H9 (cell line): ENCODE results near the gene CGB8. TPM values are rescaled to one million over a fixed set of nuclear protein-coding genes. Genes with fewer than 3 reads are reported as not detected.

Source experiments
- DNase-seq: peaks from one replicate; pipeline ENCODE4 v3.0.0-alpha.2; 2017
- H2AFZ ChIP-seq: one replicate; pipeline ENCODE4 v1.6.1; 2013; ENCODE audit warnings: mild to moderate bottlenecking, low read length, control low read depth, moderate library complexity
- H2AK5ac ChIP-seq: 2 replicates; pipeline ENCODE4 v1.6.1; 2013; ENCODE audit warnings: low read length, control low read depth, mixed read lengths; ENCODE audit not compliant: insufficient read length
- H2BK120ac ChIP-seq: one replicate; pipeline ENCODE4 v1.6.1; 2013; ENCODE audit warnings: low read depth, mild to moderate bottlenecking, low read length, control low read depth, inconsistent platforms; ENCODE audit not compliant: poor library complexity, severe bottlenecking
- H2BK12ac ChIP-seq: 2 replicates; pipeline ENCODE4 v1.6.1; 2013; ENCODE audit warnings: low read length, control low read depth, mixed read lengths, low read depth; ENCODE audit not compliant: insufficient read length
- H2BK15ac ChIP-seq: 2 replicates; pipeline ENCODE4 v1.6.1; 2013; ENCODE audit warnings: low read depth, low read length, control low read depth
- H2BK20ac ChIP-seq: one replicate; pipeline ENCODE4 v1.6.1; 2013; ENCODE audit warnings: low read depth, mild to moderate bottlenecking, low read length, control low read depth, inconsistent platforms; ENCODE audit not compliant: poor library complexity, severe bottlenecking
- H2BK5ac ChIP-seq: 2 replicates; pipeline ENCODE4 v1.6.1; 2013; ENCODE audit warnings: low read length, control low read depth, mixed read lengths; ENCODE audit not compliant: insufficient read length
- H3K14ac ChIP-seq: 2 replicates; pipeline ENCODE4 v1.6.1; 2013; ENCODE audit warnings: low read length, control low read depth; ENCODE audit not compliant: insufficient read depth
- H3K18ac ChIP-seq: 2 replicates; pipeline ENCODE4 v1.6.1; 2013; ENCODE audit warnings: low read depth, mild to moderate bottlenecking, mixed read lengths, low read length, control low read depth; ENCODE audit not compliant: insufficient read length
- H3K23ac ChIP-seq: 2 replicates; pipeline ENCODE4 v1.6.1; 2013; ENCODE audit warnings: low read length, control low read depth, mixed read lengths, low read depth; ENCODE audit not compliant: insufficient read length
- H3K23me2 ChIP-seq: 2 replicates; pipeline ENCODE4 v1.6.1; 2013; ENCODE audit warnings: low read depth, mild to moderate bottlenecking, mixed read lengths, low read length, control low read depth; ENCODE audit not compliant: insufficient read length, poor library complexity, severe bottlenecking
- H3K27ac ChIP-seq: 2 replicates; pipeline ENCODE4 v1.5.1; 2013; ENCODE audit warnings: low read length, control low read depth, mixed read lengths, low read depth; ENCODE audit not compliant: insufficient read length
- H3K27me3 ChIP-seq: 2 replicates; pipeline ENCODE4 v1.6.1; 2013; ENCODE audit warnings: low read length, control low read depth, inconsistent platforms; ENCODE audit not compliant: insufficient read depth
- H3K4ac ChIP-seq: 2 replicates; pipeline ENCODE4 v1.6.1; 2013; ENCODE audit warnings: low read depth, mild to moderate bottlenecking, control low read depth, inconsistent platforms, low read length, moderate library complexity
- H3K4me1 ChIP-seq: 2 replicates; pipeline ENCODE4 v1.6.1; 2013; ENCODE audit warnings: low read length, control low read depth, inconsistent platforms; ENCODE audit not compliant: insufficient read depth
- H3K4me2 ChIP-seq: 2 replicates; pipeline ENCODE4 v1.6.1; 2013; ENCODE audit warnings: low read length, control low read depth, mixed read lengths; ENCODE audit not compliant: insufficient read length, insufficient read depth
- H3K56ac ChIP-seq: 2 replicates; pipeline ENCODE4 v1.6.1; 2013; ENCODE audit warnings: low read depth, mild to moderate bottlenecking, mixed read lengths, low read length, control low read depth; ENCODE audit not compliant: insufficient read length
- H3K79me1 ChIP-seq: 2 replicates; pipeline ENCODE4 v1.6.1; 2013; ENCODE audit warnings: low read depth, mild to moderate bottlenecking, moderate library complexity, low read length, control low read depth, inconsistent platforms; ENCODE audit not compliant: insufficient read depth, poor library complexity, severe bottlenecking
- H3K79me2 ChIP-seq: 2 replicates; pipeline ENCODE4 v1.6.1; 2013; ENCODE audit warnings: low read length, control low read depth, inconsistent platforms; ENCODE audit not compliant: insufficient read depth
- H3K9ac ChIP-seq: 2 replicates; pipeline ENCODE4 v1.6.1; 2013; ENCODE audit warnings: low read length, control low read depth, mixed read lengths; ENCODE audit not compliant: insufficient read length; ENCODE audit errors: extremely low read depth
- H3K9me3 ChIP-seq: one replicate; pipeline ENCODE4 v1.6.1; 2013; ENCODE audit warnings: low read depth, low read length, inconsistent platforms; ENCODE audit not compliant: control insufficient read depth
- H3T11ph ChIP-seq: one replicate; pipeline ENCODE4 v1.6.1; 2013; ENCODE audit warnings: mild to moderate bottlenecking, low read length, control low read depth, inconsistent platforms
- H4K20me1 ChIP-seq: one replicate; pipeline ENCODE4 v1.6.1; 2013; ENCODE audit not compliant: control insufficient read depth, insufficient read length, insufficient read depth
- H4K5ac ChIP-seq: 2 replicates; pipeline ENCODE4 v1.6.1; 2013; ENCODE audit warnings: low read depth, mild to moderate bottlenecking, mixed read lengths, low read length, control low read depth; ENCODE audit not compliant: insufficient read length
- H4K8ac ChIP-seq: replicated peaks from 2 replicates; pipeline ENCODE4 v1.6.1; 2013; ENCODE audit warnings: low read length, control low read depth, mixed read lengths, low read depth; ENCODE audit not compliant: insufficient read length
- H4K91ac ChIP-seq: 2 replicates; pipeline ENCODE4 v1.6.1; 2013; ENCODE audit warnings: low read depth, mild to moderate bottlenecking, moderate library complexity, mixed read lengths, low read length, control low read depth; ENCODE audit not compliant: insufficient read length
- H3K27ac Mint-ChIP-seq, 3 experiments: 2 replicates in 2 of 3; 3 replicates in 1 of 3; pipeline ENCODE4 v1.8.0; 2020 to 2021; ENCODE audit warnings: mixed read lengths in 3 of 3, mild to moderate bottlenecking in 1 of 3, moderate library complexity in 1 of 3
- H3K27me3 Mint-ChIP-seq: 2 replicates; pipeline ENCODE4 v1.8.0; 2021; ENCODE audit warnings: low read depth, mild to moderate bottlenecking, moderate library complexity, mixed read lengths
- H3K36me3 Mint-ChIP-seq, 3 experiments: 2 replicates in 2 of 3; 3 replicates in 1 of 3; pipeline ENCODE4 v1.8.0; 2020 to 2021; ENCODE audit warnings: low read depth in 3 of 3, mixed read lengths in 3 of 3; ENCODE audit not compliant: insufficient read depth in 1 of 3
- H3K4me1 Mint-ChIP-seq, 2 experiments: 2 replicates each; pipeline ENCODE4 v1.8.0; 2020; ENCODE audit warnings: mixed read lengths in 2 of 2
- H3K4me3 Mint-ChIP-seq, 2 experiments: 2 replicates in 1 of 2; 3 replicates in 1 of 2; pipeline ENCODE4 v1.8.0; 2020 to 2021; ENCODE audit warnings: mild to moderate bottlenecking in 2 of 2, mixed read lengths in 2 of 2, moderate library complexity in 1 of 2
- H3K9me3 Mint-ChIP-seq, 2 experiments: 2 replicates in 1 of 2; 3 replicates in 1 of 2; pipeline ENCODE4 v1.8.0; 2020; ENCODE audit warnings: mild to moderate bottlenecking in 2 of 2, mixed read lengths in 2 of 2, moderate library complexity in 1 of 2
- CTCF ChIP-seq: fragments of 200-600 bp; sonication (generic); conservative IDR thresholded peaks from 3 replicates; pipeline ENCODE4 v1.8.0; 2021; ENCODE audit warnings: antibody characterized with exemption, mild to moderate bottlenecking
- WGBS: extraction: QIAGEN DNeasy Blood & Tissue Kit; methylation state at CpG from one replicate; pipeline ENCODE4 v1.1.7; 2013; ENCODE audit warnings: missing lambda C conversion rate, low lambda C conversion rate, mixed read lengths; ENCODE audit not compliant: insufficient read length; ENCODE audit errors: extremely low coverage; 5-methylcytosine and 5-hydroxymethylcytosine counted together
- total RNA-seq: library from RNA; stranded (reverse); gene quantifications from 2 replicates; pipeline ENCODE4 v1.2.1, GENCODE V29; 2021

Gene CGB8
- total RNA-seq, 1 experiment from 2014 or later, result not detected

DNA sequence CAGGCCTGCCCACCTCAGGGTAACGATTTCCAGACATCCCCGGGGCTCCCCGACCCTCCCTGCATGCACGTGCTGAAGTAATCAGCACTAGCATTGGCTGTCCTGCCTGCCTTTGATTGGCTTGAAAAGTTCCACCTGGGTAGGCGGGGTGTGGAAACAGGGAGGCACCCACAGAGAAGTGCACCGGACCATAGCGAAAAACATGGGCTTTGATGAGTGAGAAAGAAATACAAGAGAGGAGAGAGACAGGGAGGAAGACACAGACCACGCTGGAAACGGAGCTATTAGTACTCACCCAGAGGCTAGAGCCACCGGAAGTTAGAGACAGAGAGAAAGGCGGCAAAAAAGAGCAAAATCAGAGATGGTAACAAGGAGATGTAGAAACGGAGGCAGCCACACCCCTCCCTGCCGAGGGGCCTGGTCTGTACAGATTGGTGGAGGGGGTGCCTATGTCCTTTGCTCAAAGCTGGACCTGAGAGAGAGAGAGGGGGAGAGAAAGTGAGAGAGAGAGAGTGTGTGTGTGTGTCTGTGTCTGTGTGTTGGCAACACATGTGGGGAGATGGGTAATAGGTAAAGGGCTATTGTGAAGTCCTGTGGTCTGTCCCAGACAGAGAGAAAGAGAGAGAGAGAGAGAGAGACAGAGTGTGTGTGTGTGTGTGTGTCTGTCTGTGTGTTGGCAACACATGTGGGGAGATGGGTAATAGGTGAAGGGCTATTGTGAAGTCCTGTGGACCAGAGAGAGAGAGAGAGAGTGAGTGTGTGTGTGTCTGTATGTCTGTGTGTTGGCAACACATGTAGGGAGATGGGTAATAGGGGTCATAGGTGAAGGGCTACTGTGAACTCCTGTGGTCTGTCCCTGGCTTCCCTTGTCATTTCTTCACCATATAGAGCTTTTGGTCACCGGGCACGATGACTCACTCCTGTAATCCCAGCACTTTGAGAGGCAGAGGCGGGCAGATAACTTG lies 27.7 kb downstream of the CGB8 start:
- Histone ChIP-seq H2AFZ (no peak overlapping the region), H3K9ac (no peak overlapping the region), H3K23ac (no peak overlapping the region), H3K14ac (no peak overlapping the region), H3K9me3 (no peaks in the 10 kb centered on the region), H3K27ac (no peak overlapping the region), H3K79me1 (no peaks in the 10 kb centered on the region), H3K4ac (no peak overlapping the region), H4K20me1 (no peaks in the 10 kb centered on the region), H3K4me1 (peaks cover 4% of the 10 kb centered on the region; the same call in 1 of the 2 replicates), H2BK120ac (peak overlapping the region; percentile 5), H2BK5ac (no peak overlapping the region), H4K91ac (no peak overlapping the region), H3K56ac (no peak overlapping the region), H3K27me3 (no peaks in the 10 kb centered on the region; the same call in 1 of the 2 replicates), H3K18ac (no peak overlapping the region), H3T11ph (no peak overlapping the region), H3K79me2 (no peaks in the 10 kb centered on the region), H2AK5ac (no peak overlapping the region), H4K5ac (no peak overlapping the region), H2BK15ac (no peak overlapping the region), H3K23me2 (peaks cover 8% of the 10 kb centered on the region), H3K4me2 (peak overlapping the region; percentile 9), H4K8ac (no peak overlapping the region), H2BK12ac (no peak overlapping the region), H2BK20ac (no peak overlapping the region)
- H3K36me3 Mint-ChIP-seq, result peaks cover 0 to 5% (median 4%) of the 10 kb centered on the region in 3 experiments; a peak in 4 of 7 replicates
- peaks cover 15 to 36% of the 10 kb centered on the region in 2 experiments for H3K4me1 Mint-ChIP-seq
- H3K4me3 Mint-ChIP-seq, result no peak overlapping the region; a peak in 1 of 5 replicates
- WGBS, result no CpG with 5 or more reads among the region's 16 CpGs
- no peak for TF ChIP-seq CTCF
- no peak overlapping the region; a peak in 1 of 7 replicates for H3K27ac Mint-ChIP-seq
- DNase-seq, result no peak
- H3K27me3 Mint-ChIP-seq, result peaks cover 49% of the 10 kb centered on the region
- H3K9me3 Mint-ChIP-seq, result peaks cover 0 to 1% of the 10 kb centered on the region in 2 experiments; a peak in 2 of 5 replicates
